OCI-LY3 (cell line): Measurements from ENCODE around the gene CTTN.

ENCODE experiments used
- CTCF ChIP-seq: fragments of 200-600, 300-600 bp; sonication (generic); IDR thresholded peaks from 2 replicates; pipeline ENCODE4 v1.5.1; 2014; ENCODE audit warnings: antibody characterized with exemption, low read length, low read depth
- EZH2phosphoT487 ChIP-seq: fragments of 200-600 bp; shearing (Covaris generic); IDR thresholded peaks from 2 replicates; pipeline ENCODE4 v1.6.1; 2018; ENCODE audit warnings: antibody characterized with exemption, mixed run types, low read depth

DNA sequence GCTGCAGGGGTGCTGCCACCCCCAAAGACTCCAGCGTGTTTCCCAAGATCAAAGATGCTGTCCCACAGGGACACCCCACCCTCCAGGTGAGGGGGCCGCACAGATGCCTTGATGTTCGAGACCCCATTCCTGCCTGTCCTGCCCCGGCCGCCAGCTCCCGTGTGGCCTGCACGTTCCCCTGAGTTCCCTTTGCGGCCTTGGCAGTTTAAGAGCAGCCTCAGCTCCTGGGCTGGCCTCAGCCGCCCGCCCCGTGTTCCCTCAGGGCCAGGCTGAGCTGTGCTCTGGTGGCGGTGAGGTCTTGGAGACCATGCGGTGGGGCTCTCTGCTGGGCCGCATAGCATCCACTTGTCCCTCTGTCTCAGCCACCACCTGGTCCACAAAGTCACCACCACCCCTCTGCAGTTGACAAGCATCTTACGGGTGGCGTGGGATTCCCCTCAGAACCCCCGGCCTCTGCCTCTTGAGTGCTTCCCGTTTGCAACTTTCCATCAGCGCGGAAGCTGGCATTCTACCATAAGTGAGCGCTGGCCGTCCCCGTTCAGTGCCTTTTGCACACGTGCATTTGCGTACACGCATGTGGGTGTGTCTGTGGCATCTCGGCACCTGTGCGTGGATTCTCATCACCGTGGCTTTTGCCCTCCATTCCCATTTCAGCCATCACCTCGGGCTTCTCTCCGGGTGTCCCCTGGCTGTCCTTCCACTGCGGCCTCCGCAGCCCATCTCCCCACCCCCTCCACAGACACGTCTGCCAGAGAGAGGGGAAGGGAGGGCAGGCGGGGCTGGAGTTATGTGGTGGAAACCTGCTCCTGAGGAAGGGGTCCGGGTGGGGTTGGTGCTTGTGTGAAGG, 35.9 kb downstream of the CTTN start:
- no peak for TF ChIP-seq CTCF
- TF ChIP-seq EZH2phosphoT487 = no peak
